ENCODE results near the gene KCNK5. TPM values are rescaled to one million over a fixed set of nuclear protein-coding genes. Genes with fewer than 3 reads are reported as not detected.

The KCNK5 gene
- total and polyA plus RNA-seq, 2 experiments from 2014 or later: 6.6 to 11.4 TPM

GRCh38 chr6:39188571-39188970 is 40.7 kb downstream of the KCNK5 start:
- Histone ChIP-seq H3K27me3 (no peaks in the 10 kb centered on the region), H3K4me1 (ENCODE audit: insufficient read depth) (peaks cover 34% of the 10 kb centered on the region), H3K9me3 (ENCODE audit: low read depth) (no peaks in the 10 kb centered on the region), H3K9me2 (replicated peaks; ENCODE audit: insufficient read depth) (no peaks in the 10 kb centered on the region), H4K20me1 (ENCODE audit: insufficient read depth, poor library complexity, severe bottlenecking) (no peaks in the 10 kb centered on the region), H3K79me2 (no peaks in the 10 kb centered on the region), H3K36me3 (replicated peaks; ENCODE audit: insufficient read depth, low read depth) (no peaks in the 10 kb centered on the region), H3K4me2 (no peak overlapping the region), H3K27ac (no peak overlapping the region), H2AFZ (no peak overlapping the region), H3K4me3 (no peak overlapping the region)
- no peak for TF ChIP-seq CTCF (IDR thresholded peaks at IDR 0.05; ENCODE audit: poor library complexity)
- DNase-seq (ENCODE audit: low spot score): no peak
- 82% methylated on average over 7 of the region's 7 CpGs for WGBS (ENCODE audit: low lambda C conversion rate, missing lambda C conversion rate)

DNA sequence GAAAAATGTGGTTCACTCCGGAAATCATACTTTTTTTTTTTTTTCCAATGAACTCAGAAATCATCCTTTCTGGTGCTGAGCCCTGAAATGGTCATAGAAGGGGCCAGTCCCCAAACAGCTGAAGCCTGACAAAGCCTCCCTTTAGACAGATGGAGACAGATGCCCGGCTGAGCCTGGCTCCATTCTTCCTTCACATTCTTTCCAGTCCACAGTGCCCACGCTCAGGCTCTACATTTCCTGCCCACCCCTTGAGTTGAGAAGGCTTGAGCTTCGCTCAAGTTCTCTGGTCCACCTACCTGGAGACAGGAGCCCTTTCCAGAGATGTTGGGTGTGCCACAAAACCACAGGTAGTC is 41.2 kb downstream of the KCNK5 start:
- Histone ChIP-seq H3K79me2 (no peaks in the 10 kb centered on the region), H3K9me2 (replicated peaks; ENCODE audit: insufficient read depth) (no peaks in the 10 kb centered on the region), H3K36me3 (replicated peaks; ENCODE audit: insufficient read depth, low read depth) (no peaks in the 10 kb centered on the region), H3K9me3 (ENCODE audit: low read depth) (no peaks in the 10 kb centered on the region), H3K4me2 (no peak overlapping the region), H3K27me3 (no peaks in the 10 kb centered on the region), H2AFZ (no peak overlapping the region), H3K4me1 (ENCODE audit: insufficient read depth) (peaks cover 31% of the 10 kb centered on the region), H4K20me1 (ENCODE audit: insufficient read depth, poor library complexity, severe bottlenecking) (no peaks in the 10 kb centered on the region), H3K27ac (no peak overlapping the region), H3K4me3 (no peak overlapping the region)
- WGBS (ENCODE audit: low lambda C conversion rate, missing lambda C conversion rate): 84% methylated on average over 4 of the region's 4 CpGs
- no peak for DNase-seq (ENCODE audit: low spot score)
- TF ChIP-seq EZH2phosphoT487 (IDR thresholded peaks at IDR 0.05; ENCODE audit: low read depth, severe bottlenecking, unreplicated experiment) (no peak), EZH2 (IDR thresholded peaks at IDR 0.05; ENCODE audit: borderline replicate concordance) (no peak), CTCF (IDR thresholded peaks at IDR 0.05; ENCODE audit: poor library complexity) (no peak)

DNA sequence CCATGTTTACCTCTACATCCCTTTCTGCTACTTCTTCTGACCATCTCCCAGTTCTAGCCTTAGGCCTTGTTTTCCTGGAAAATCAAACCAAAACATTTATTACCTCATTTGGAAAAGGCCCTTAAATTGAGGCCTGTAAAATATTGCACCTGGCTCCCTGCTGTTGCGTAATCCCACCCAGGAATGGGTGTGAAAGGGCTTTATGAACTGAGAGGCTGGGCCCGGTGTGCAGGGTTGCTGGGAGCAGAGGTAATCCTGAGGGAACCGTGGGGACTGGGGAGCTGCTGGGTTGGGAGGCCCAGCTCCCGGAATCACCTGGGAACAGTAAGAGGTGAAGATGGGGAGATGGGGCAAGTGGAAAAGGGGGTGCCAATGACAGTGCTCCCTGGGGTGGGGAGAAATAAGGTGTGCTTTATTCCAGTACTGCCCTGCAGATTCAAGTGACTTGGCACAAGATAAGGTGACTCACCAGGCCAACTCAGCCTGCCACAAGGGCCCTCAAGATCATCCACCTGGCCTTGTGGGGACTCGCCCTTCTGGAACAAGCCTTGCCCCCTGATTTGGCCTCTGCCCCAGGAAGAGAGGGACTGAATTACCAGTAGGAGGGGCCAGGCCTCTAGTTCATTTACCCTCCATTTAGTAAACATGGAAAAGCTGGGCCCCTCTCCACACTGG is 44.2 kb downstream of the KCNK5 start:
- no peaks in the 10 kb centered on the region for H3K79me2 ChIP-seq
- H4K20me1 ChIP-seq (ENCODE audit: insufficient read depth, poor library complexity, severe bottlenecking): no peaks in the 10 kb centered on the region
- peak overlapping the region; percentile 94 for H3K27ac ChIP-seq
- no peak overlapping the region for H3K4me3 ChIP-seq
- no peaks in the 10 kb centered on the region for H3K9me3 ChIP-seq (ENCODE audit: low read depth)
- 72% methylated on average over 5 of the region's 5 CpGs for WGBS (ENCODE audit: low lambda C conversion rate, missing lambda C conversion rate)
- no peaks in the 10 kb centered on the region for H3K9me2 ChIP-seq (replicated peaks; ENCODE audit: insufficient read depth)
- DNase-seq (ENCODE audit: low spot score): peak; percentile 56
- no peaks in the 10 kb centered on the region for H3K27me3 ChIP-seq
- TF ChIP-seq EZH2phosphoT487 (IDR thresholded peaks at IDR 0.05; ENCODE audit: low read depth, severe bottlenecking, unreplicated experiment): no peak
- TF ChIP-seq CTCF (IDR thresholded peaks at IDR 0.05; ENCODE audit: poor library complexity): no peak
- TF ChIP-seq EZH2 (IDR thresholded peaks at IDR 0.05; ENCODE audit: borderline replicate concordance): no peak
- no peak overlapping the region for H2AFZ ChIP-seq
- peak overlapping the region; percentile 61 for H3K4me2 ChIP-seq
- peaks cover 31% of the 10 kb centered on the region for H3K4me1 ChIP-seq (ENCODE audit: insufficient read depth)
- no peaks in the 10 kb centered on the region for H3K36me3 ChIP-seq (replicated peaks; ENCODE audit: insufficient read depth, low read depth)

DNA sequence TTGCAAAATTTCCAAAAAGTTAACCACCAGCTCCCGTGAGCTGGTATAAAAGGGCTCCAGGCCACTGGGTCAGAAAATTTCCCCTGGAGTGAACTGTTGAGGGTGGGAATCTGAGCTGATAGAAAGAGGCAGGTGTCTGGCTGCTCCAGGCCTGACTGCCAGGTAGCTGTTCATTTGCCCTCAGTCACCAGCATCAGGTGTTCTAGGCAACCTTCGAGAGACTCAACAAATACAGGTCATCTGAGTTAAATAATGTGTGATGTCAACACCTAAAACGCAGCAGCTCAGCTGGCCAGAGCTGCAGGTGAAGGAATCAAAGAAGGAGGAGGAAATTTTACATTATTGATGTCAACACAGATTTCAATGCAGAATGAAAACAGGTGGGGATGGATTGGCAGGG is 46.7 kb downstream of the KCNK5 start:
- Histone ChIP-seq H3K4me3 (no peak overlapping the region), H3K4me2 (no peak overlapping the region), H3K27me3 (no peaks in the 10 kb centered on the region), H3K27ac (no peak overlapping the region), H4K20me1 (ENCODE audit: insufficient read depth, poor library complexity, severe bottlenecking) (no peaks in the 10 kb centered on the region), H3K36me3 (replicated peaks; ENCODE audit: insufficient read depth, low read depth) (no peaks in the 10 kb centered on the region), H3K79me2 (no peaks in the 10 kb centered on the region), H3K9me3 (ENCODE audit: low read depth) (no peaks in the 10 kb centered on the region), H2AFZ (no peak overlapping the region), H3K4me1 (ENCODE audit: insufficient read depth) (peaks cover 24% of the 10 kb centered on the region), H3K9me2 (replicated peaks; ENCODE audit: insufficient read depth) (no peaks in the 10 kb centered on the region)
- TF ChIP-seq CTCF (IDR thresholded peaks at IDR 0.05; ENCODE audit: poor library complexity) (no peak), EZH2phosphoT487 (IDR thresholded peaks at IDR 0.05; ENCODE audit: low read depth, severe bottlenecking, unreplicated experiment) (no peak), EZH2 (IDR thresholded peaks at IDR 0.05; ENCODE audit: borderline replicate concordance) (no peak)
- WGBS (ENCODE audit: low lambda C conversion rate, missing lambda C conversion rate): 81% methylated on average over 3 of the region's 3 CpGs
- no peak for DNase-seq (ENCODE audit: low spot score)
